ACC112 (cell line): ENCODE measurements around the gene MAML3.

Source experiments
- H2AFZ ChIP-seq: fragments of 200-600 bp; sonication (generic); one replicate; pipeline ENCODE4 v1.6.0; 2017; ENCODE audit warnings: antibody characterized with exemption, low read length; ENCODE audit not compliant: unreplicated experiment
- H3K27ac ChIP-seq: fragments of 200-600 bp; sonication (generic); 2 replicates; pipeline ENCODE4 v1.5.1; 2014; ENCODE audit warnings: low read depth, mild to moderate bottlenecking, antibody characterized with exemption, low read length, moderate library complexity
- H3K27me3 ChIP-seq: fragments of 200-600 bp; sonication (generic); 2 replicates; pipeline ENCODE4 v1.6.1; 2014; ENCODE audit warnings: mild to moderate bottlenecking, antibody characterized with exemption, low read length, moderate library complexity, mixed read lengths; ENCODE audit not compliant: insufficient read depth
- H3K36me3 ChIP-seq: fragments of 200-600 bp; sonication (generic); 2 replicates; pipeline ENCODE4 v1.6.1; 2016; ENCODE audit warnings: mild to moderate bottlenecking, antibody characterized with exemption, low read length, moderate library complexity, mixed read lengths; ENCODE audit not compliant: insufficient read depth
- H3K4me1 ChIP-seq: fragments of 200-600 bp; sonication (generic); one replicate; pipeline ENCODE4 v1.6.1; 2016; ENCODE audit warnings: low read length, mixed read lengths; ENCODE audit not compliant: insufficient read depth, unreplicated experiment, control insufficient read depth
- H3K4me3 ChIP-seq: fragments of 200-600 bp; sonication (generic); 2 replicates; pipeline ENCODE4 v1.5.1; 2014; ENCODE audit warnings: mild to moderate bottlenecking, low read depth, low read length
- H3K79me2 ChIP-seq: fragments of 200-600 bp; sonication (generic); one replicate; pipeline ENCODE4 v1.6.0; 2016; ENCODE audit warnings: low read length; ENCODE audit not compliant: control insufficient read depth, unreplicated experiment, insufficient read depth

The MAML3 gene

GRCh38 chr4:139692309-139693012 lies 461.5 kb downstream of the MAML3 start:
- Histone ChIP-seq H3K36me3 (no peaks in the 10 kb centered on the region), H3K27me3 (no peaks in the 10 kb centered on the region), H3K27ac (no peak overlapping the region), H3K4me1 (no peaks in the 10 kb centered on the region), H3K79me2 (no peaks in the 10 kb centered on the region), H2AFZ (no peak overlapping the region), H3K4me3 (no peak overlapping the region)

GRCh38 chr4:139690419-139690818 lies 463.6 kb downstream of the MAML3 start:
- Histone ChIP-seq H3K4me3 (no peak overlapping the region), H3K36me3 (no peaks in the 10 kb centered on the region), H3K27ac (no peak overlapping the region), H3K27me3 (no peaks in the 10 kb centered on the region), H3K79me2 (no peaks in the 10 kb centered on the region), H2AFZ (no peak overlapping the region), H3K4me1 (no peaks in the 10 kb centered on the region)

- Histone ChIP-seq H3K27ac (no peak overlapping the region), H2AFZ (no peak overlapping the region), H3K79me2 (no peaks in the 10 kb centered on the region), H3K27me3 (no peaks in the 10 kb centered on the region), H3K4me1 (no peaks in the 10 kb centered on the region), H3K36me3 (peaks cover 6% of the 10 kb centered on the region; the same call in 1 of the 2 replicates), H3K4me3 (no peak overlapping the region)
Measured at GRCh38 chr4:139689093-139689722, 464.8 kb downstream of the MAML3 start.

- H3K4me1 ChIP-seq: no peaks in the 10 kb centered on the region
- H3K4me3 ChIP-seq: no peak overlapping the region
- no peak overlapping the region for H3K27ac ChIP-seq
- H3K36me3 ChIP-seq: peaks cover 7% of the 10 kb centered on the region; the same call in 1 of the 2 replicates
- H3K27me3 ChIP-seq: no peaks in the 10 kb centered on the region
- no peak overlapping the region for H2AFZ ChIP-seq
- H3K79me2 ChIP-seq: no peaks in the 10 kb centered on the region
Measured at GRCh38 chr4:139686988-139687387, 467.0 kb downstream of the MAML3 start.

- H3K27ac ChIP-seq: no peak overlapping the region
- H2AFZ ChIP-seq: no peak overlapping the region
- no peaks in the 10 kb centered on the region for H3K4me1 ChIP-seq
- H3K79me2 ChIP-seq: no peaks in the 10 kb centered on the region
- no peak overlapping the region for H3K4me3 ChIP-seq
- peaks cover 7% of the 10 kb centered on the region; the same call in 1 of the 2 replicates for H3K36me3 ChIP-seq
- no peaks in the 10 kb centered on the region for H3K27me3 ChIP-seq
Measured at GRCh38 chr4:139686130-139686529, 467.9 kb downstream of the MAML3 start.

GRCh38 chr4:139685180-139685579 lies 468.8 kb downstream of the MAML3 start:
- H2AFZ ChIP-seq: no peak overlapping the region
- H3K27me3 ChIP-seq: no peaks in the 10 kb centered on the region
- no peaks in the 10 kb centered on the region for H3K79me2 ChIP-seq

GRCh38 chr4:139684351-139684750 lies 469.6 kb downstream of the MAML3 start:
- H2AFZ ChIP-seq: no peak overlapping the region
- no peak overlapping the region for H3K27ac ChIP-seq
- peaks cover 8% of the 10 kb centered on the region for H3K36me3 ChIP-seq
- H3K27me3 ChIP-seq: no peaks in the 10 kb centered on the region
- no peak overlapping the region for H3K4me3 ChIP-seq
- no peaks in the 10 kb centered on the region for H3K4me1 ChIP-seq
- H3K79me2 ChIP-seq: no peaks in the 10 kb centered on the region

More at GRCh38 chr4:139685180-139685579, 468.8 kb downstream of the MAML3 start:
- Histone ChIP-seq H3K27ac (no peak overlapping the region), H3K4me3 (no peak overlapping the region), H3K36me3 (peaks cover 7% of the 10 kb centered on the region; the same call in 1 of the 2 replicates), H3K4me1 (no peaks in the 10 kb centered on the region)

- Histone ChIP-seq H3K36me3 (peaks cover 11% of the 10 kb centered on the region), H3K27me3 (no peaks in the 10 kb centered on the region), H3K4me1 (no peaks in the 10 kb centered on the region), H2AFZ (no peak overlapping the region), H3K79me2 (no peaks in the 10 kb centered on the region), H3K4me3 (no peak overlapping the region), H3K27ac (no peak overlapping the region)
Measured at GRCh38 chr4:139682741-139683151, 471.2 kb downstream of the MAML3 start.

- Histone ChIP-seq H3K79me2 (no peaks in the 10 kb centered on the region), H3K36me3 (peaks cover 11% of the 10 kb centered on the region), H3K27me3 (no peaks in the 10 kb centered on the region), H3K4me1 (no peaks in the 10 kb centered on the region), H3K27ac (no peak overlapping the region), H3K4me3 (no peak overlapping the region), H2AFZ (no peak overlapping the region)
Measured at GRCh38 chr4:139682309-139682708, 471.7 kb downstream of the MAML3 start.

GRCh38 chr4:139676913-139677585 lies 476.9 kb downstream of the MAML3 start:
- Histone ChIP-seq H3K36me3 (peaks cover 4% of the 10 kb centered on the region; the same call in 1 of the 2 replicates), H3K27me3 (no peaks in the 10 kb centered on the region), H3K27ac (no peak overlapping the region), H3K4me3 (no peak overlapping the region), H2AFZ (no peak overlapping the region), H3K4me1 (no peaks in the 10 kb centered on the region), H3K79me2 (no peaks in the 10 kb centered on the region)
